Neural cell (in vitro differentiated cells): ENCODE measurements around the gene HELZ2. TPM values are rescaled to one million over a fixed set of nuclear protein-coding genes. Genes with fewer than 3 reads are reported as not detected.

Experiments
- H2AFZ ChIP-seq: fragments of 200-600, 300-800 bp; sonication (generic), shearing (Covaris generic); 2 replicates; pipeline ENCODE4 v1.6.0; 2014; ENCODE audit warnings: low read depth, mild to moderate bottlenecking, antibody characterized with exemption, low read length, moderate library complexity
- H3F3A ChIP-seq: fragments of 200-600 bp; shearing (Covaris generic); 2 replicates; pipeline ENCODE4 v1.6.1; 2016; ENCODE audit warnings: mild to moderate bottlenecking, moderate library complexity, mixed read lengths, antibody characterized with exemption, low read length; ENCODE audit not compliant: insufficient read depth, poor library complexity, severe bottlenecking
- H3K27ac ChIP-seq: fragments of 200-600, 300-800 bp; sonication (generic), shearing (Covaris generic); 2 replicates; pipeline ENCODE4 v1.5.1; 2014; ENCODE audit warnings: mild to moderate bottlenecking, low read length, moderate library complexity
- H3K27me3 ChIP-seq: fragments of 300-800, 200-600 bp; sonication (generic), shearing (Covaris generic); 2 replicates; pipeline ENCODE4 v1.6.0; 2014; ENCODE audit warnings: mild to moderate bottlenecking, low read depth, low read length, moderate library complexity; ENCODE audit not compliant: insufficient read depth
- H3K36me3 ChIP-seq: fragments of 300-800, 200-600 bp; sonication (generic), shearing (Covaris generic); 2 replicates; pipeline ENCODE4 v1.5.1; 2014; ENCODE audit warnings: mild to moderate bottlenecking, antibody characterized with exemption, low read length, moderate library complexity; ENCODE audit not compliant: insufficient read depth
- H3K4me2 ChIP-seq: fragments of 300-800, 200-600 bp; sonication (generic), shearing (Covaris generic); 2 replicates; pipeline ENCODE4 v1.6.0; 2014; ENCODE audit warnings: mild to moderate bottlenecking, low read length
- H3K4me3 ChIP-seq: fragments of 300-800, 200-600 bp; sonication (generic), shearing (Covaris generic); 2 replicates; pipeline ENCODE4 v1.5.1; 2014; ENCODE audit warnings: mild to moderate bottlenecking, low read length, moderate library complexity
- H3K79me2 ChIP-seq: fragments of 200-600 bp; shearing (Covaris generic); replicated peaks from 2 replicates; pipeline ENCODE4 v1.6.0; 2014; ENCODE audit warnings: mild to moderate bottlenecking, low read length, moderate library complexity; ENCODE audit not compliant: insufficient read depth
- H3K9ac ChIP-seq: fragments of 300-800, 200-600 bp; sonication (generic), shearing (Covaris generic); 2 replicates; pipeline ENCODE4 v1.6.1; 2016; ENCODE audit warnings: mild to moderate bottlenecking, low read length, mixed read lengths
- H3K9me2 ChIP-seq: fragments of 200-600 bp; shearing (Covaris generic); 2 replicates; pipeline ENCODE4 v1.6.1; 2016; ENCODE audit warnings: mild to moderate bottlenecking, low read length, mixed read lengths; ENCODE audit not compliant: insufficient read depth
- H3K9me3 ChIP-seq: fragments of 200-600, 300-800 bp; sonication (generic), shearing (Covaris generic); 2 replicates; pipeline ENCODE4 v1.6.1; 2016; ENCODE audit warnings: mild to moderate bottlenecking, mixed run types, low read length, moderate library complexity, mixed read lengths
- H4K20me1 ChIP-seq: fragments of 200-600 bp; shearing (Covaris generic); 2 replicates; pipeline ENCODE4 v1.6.1; 2016; ENCODE audit warnings: mild to moderate bottlenecking, mixed run types; ENCODE audit not compliant: insufficient read depth
- CTCF ChIP-seq: fragments of 450-650 bp; IDR thresholded peaks from 2 replicates; pipeline ENCODE4 v1.5.1; 2014; ENCODE audit warnings: antibody characterized with exemption, mild to moderate bottlenecking, moderate library complexity; ENCODE audit not compliant: poor library complexity, severe bottlenecking
- EP300 ChIP-seq: fragments of 450-650 bp; conservative IDR thresholded peaks from 2 replicates; pipeline ENCODE4 v1.6.1; 2014; ENCODE audit warnings: antibody characterized with exemption, mild to moderate bottlenecking, moderate library complexity; ENCODE audit not compliant: poor library complexity, severe bottlenecking
- EZH2 ChIP-seq: fragments of 200-600, 300-800 bp; shearing (Covaris generic), sonication (generic); IDR thresholded peaks from 2 replicates; pipeline ENCODE4 v1.6.1; 2014; ENCODE audit warnings: antibody characterized with exemption, low read length, borderline replicate concordance, mild to moderate bottlenecking; ENCODE audit not compliant: insufficient read depth, poor library complexity, severe bottlenecking
- MXI1 ChIP-seq: fragments of 450-650 bp; conservative IDR thresholded peaks from 2 replicates; pipeline ENCODE4 v1.6.1; 2014; ENCODE audit warnings: antibody characterized with exemption, mild to moderate bottlenecking; ENCODE audit not compliant: poor library complexity, severe bottlenecking
- POLR2AphosphoS5 ChIP-seq: IDR thresholded peaks from 2 replicates; pipeline ENCODE4 v1.6.1; 2012
- RAD21 ChIP-seq: fragments of 450-650 bp; conservative IDR thresholded peaks from 2 replicates; pipeline ENCODE4 v1.6.1; 2014; ENCODE audit warnings: antibody characterized with exemption, mild to moderate bottlenecking, moderate library complexity
- SMC3 ChIP-seq: fragments of 450-650 bp; conservative IDR thresholded peaks from 2 replicates; pipeline ENCODE4 v1.6.1; 2014; ENCODE audit warnings: antibody characterized with exemption, mild to moderate bottlenecking, moderate library complexity; ENCODE audit not compliant: poor library complexity
- TAF1 ChIP-seq: IDR thresholded peaks from 2 replicates; pipeline ENCODE4 v1.6.1; 2012; ENCODE audit warnings: low read depth
- polyA plus RNA-seq: library from polyadenylated mRNA; depleted of rRNA; stranded (reverse); fragments of >200 nt; gene quantifications from 2 replicates; pipeline ENCODE4 v1.2.3, GENCODE V29; 2014
- TF ChIP-seq, protein P1 (sequence below): IDR thresholded peaks from 2 replicates; pipeline ENCODE4 v1.6.1; 2012; ENCODE audit warnings: borderline replicate concordance

HELZ2 gene
- polyA plus RNA-seq, 1 donor from 2014 or later: 1.3 TPM

DNA sequence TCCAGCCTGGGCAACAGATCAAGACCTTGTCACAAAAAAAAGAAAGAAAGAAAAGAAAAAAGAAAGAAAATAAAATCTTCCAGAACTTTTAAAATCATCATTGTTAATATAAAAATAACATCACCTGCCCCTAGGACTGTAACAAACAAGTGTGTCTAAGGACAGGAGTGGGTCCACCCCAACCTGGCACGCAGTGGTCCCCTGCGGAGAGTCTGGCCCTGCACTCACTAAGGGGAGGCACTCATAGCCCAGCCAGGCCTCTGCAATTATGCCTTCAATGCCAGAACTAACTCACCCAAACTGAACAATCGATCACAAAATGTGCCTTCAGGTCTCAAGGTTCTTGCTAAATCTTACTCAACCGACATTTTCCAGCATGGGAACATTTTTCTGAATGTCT lies 48.1 kb upstream of the HELZ2 start:
- Histone ChIP-seq H3K9me2 (no peaks in the 10 kb centered on the region), H3K27me3 (no peaks in the 10 kb centered on the region), H4K20me1 (no peaks in the 10 kb centered on the region), H3K36me3 (no peaks in the 10 kb centered on the region), H3K9me3 (no peaks in the 10 kb centered on the region), H3K27ac (no peak overlapping the region), H3F3A (no peaks in the 10 kb centered on the region), H3K4me3 (no peak overlapping the region), H3K9ac (no peak overlapping the region), H3K4me2 (no peak overlapping the region), H3K79me2 (peaks cover 23% of the 10 kb centered on the region), H2AFZ (no peak overlapping the region)
- TF ChIP-seq TAF1 (no peak), SMC3 (no peak), EP300 (no peak), CTCF (no peak), RAD21 (no peak), EZH2 (no peak), MXI1 (no peak), POLR2AphosphoS5 (no peak)
- TF ChIP-seq, protein P1, sequence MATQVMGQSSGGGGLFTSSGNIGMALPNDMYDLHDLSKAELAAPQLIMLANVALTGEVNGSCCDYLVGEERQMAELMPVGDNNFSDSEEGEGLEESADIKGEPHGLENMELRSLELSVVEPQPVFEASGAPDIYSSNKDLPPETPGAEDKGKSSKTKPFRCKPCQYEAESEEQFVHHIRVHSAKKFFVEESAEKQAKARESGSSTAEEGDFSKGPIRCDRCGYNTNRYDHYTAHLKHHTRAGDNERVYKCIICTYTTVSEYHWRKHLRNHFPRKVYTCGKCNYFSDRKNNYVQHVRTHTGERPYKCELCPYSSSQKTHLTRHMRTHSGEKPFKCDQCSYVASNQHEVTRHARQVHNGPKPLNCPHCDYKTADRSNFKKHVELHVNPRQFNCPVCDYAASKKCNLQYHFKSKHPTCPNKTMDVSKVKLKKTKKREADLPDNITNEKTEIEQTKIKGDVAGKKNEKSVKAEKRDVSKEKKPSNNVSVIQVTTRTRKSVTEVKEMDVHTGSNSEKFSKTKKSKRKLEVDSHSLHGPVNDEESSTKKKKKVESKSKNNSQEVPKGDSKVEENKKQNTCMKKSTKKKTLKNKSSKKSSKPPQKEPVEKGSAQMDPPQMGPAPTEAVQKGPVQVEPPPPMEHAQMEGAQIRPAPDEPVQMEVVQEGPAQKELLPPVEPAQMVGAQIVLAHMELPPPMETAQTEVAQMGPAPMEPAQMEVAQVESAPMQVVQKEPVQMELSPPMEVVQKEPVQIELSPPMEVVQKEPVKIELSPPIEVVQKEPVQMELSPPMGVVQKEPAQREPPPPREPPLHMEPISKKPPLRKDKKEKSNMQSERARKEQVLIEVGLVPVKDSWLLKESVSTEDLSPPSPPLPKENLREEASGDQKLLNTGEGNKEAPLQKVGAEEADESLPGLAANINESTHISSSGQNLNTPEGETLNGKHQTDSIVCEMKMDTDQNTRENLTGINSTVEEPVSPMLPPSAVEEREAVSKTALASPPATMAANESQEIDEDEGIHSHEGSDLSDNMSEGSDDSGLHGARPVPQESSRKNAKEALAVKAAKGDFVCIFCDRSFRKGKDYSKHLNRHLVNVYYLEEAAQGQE: no peak

DNA sequence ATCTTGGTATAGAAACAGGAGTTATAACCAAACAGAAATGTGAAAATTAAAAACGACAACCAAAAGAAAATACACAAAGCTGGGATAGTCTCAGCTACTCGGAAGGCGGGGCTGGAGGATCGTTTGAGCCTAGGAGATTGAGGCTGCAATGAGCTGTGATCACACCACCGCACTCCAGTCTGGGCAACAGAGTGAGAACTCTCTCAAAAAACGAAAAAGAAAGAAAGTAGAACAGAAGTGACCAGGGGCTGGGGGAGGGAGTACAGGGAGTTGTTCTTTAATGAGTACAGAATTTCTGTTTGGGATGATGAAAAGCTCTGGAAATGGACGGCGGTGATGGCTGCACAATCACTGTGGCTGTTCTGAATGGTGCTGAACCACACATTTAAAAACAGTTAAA lies 47.0 kb upstream of the HELZ2 start:
- no peak overlapping the region for H2AFZ ChIP-seq
- peaks cover 21% of the 10 kb centered on the region for H3K79me2 ChIP-seq
- no peaks in the 10 kb centered on the region for H4K20me1 ChIP-seq
- H3K36me3 ChIP-seq: no peaks in the 10 kb centered on the region
- no peak for TF ChIP-seq RAD21
- TF ChIP-seq, protein P1: no peak
- no peak for TF ChIP-seq CTCF
- no peak overlapping the region for H3K4me2 ChIP-seq
- H3K27ac ChIP-seq: no peak overlapping the region
- no peaks in the 10 kb centered on the region for H3K27me3 ChIP-seq
- H3K9me2 ChIP-seq: no peaks in the 10 kb centered on the region
- H3F3A ChIP-seq: no peaks in the 10 kb centered on the region
- no peak overlapping the region for H3K9ac ChIP-seq
- no peaks in the 10 kb centered on the region for H3K9me3 ChIP-seq
- no peak overlapping the region for H3K4me3 ChIP-seq
